Activated CD4-positive, alpha-beta T cell treated with anti-CD3 and anti-CD28 coated beads for 1 hour (primary cell): ENCODE results near the gene RAC3.
"Not testable (repeated sequence)": the region's sequence is repeated elsewhere in the genome, so short reads cannot be mapped to it uniquely, and the experiment has no call there.

Experiments used
- DNase-seq: peaks from one replicate; pipeline ENCODE4 v3.0.0-alpha.2; 2020

The RAC3 gene

GRCh38 chr17:82025401-82026107 is 5.9 kb upstream of the RAC3 start:
- no peak for DNase-seq

- no peak for DNase-seq
Measured at GRCh38 chr17:82028246-82028645, 3.2 kb upstream of the RAC3 start.

GRCh38 chr17:82028966-82029365 is 2.5 kb upstream of the RAC3 start:
- no peak for DNase-seq

- no peak for DNase-seq
Measured at GRCh38 chr17:82029391-82029790, 2.1 kb upstream of the RAC3 start.

GRCh38 chr17:82029990-82030469 is 1.4 kb upstream of the RAC3 start:
- no peak for DNase-seq

- peak; percentile 68 for DNase-seq
Measured at GRCh38 chr17:82030470-82031302, 792 bp upstream of the RAC3 start.

GRCh38 chr17:82031885-82032627 is 578 bp downstream of the RAC3 start:
- no peak for DNase-seq

GRCh38 chr17:82033359-82034085 is 2.0 kb downstream of the RAC3 start:
- no peak for DNase-seq

- no peak for DNase-seq
Measured at GRCh38 chr17:82034371-82035011, 3.0 kb downstream of the RAC3 start.

- DNase-seq, result no peak
Measured at GRCh38 chr17:82035488-82035887, 4.0 kb downstream of the RAC3 start.

GRCh38 chr17:82035956-82036633 is 4.6 kb downstream of the RAC3 start:
- DNase-seq, result no peak

- DNase-seq, result no peak
Measured at GRCh38 chr17:82036634-82037091, 5.2 kb downstream of the RAC3 start.

GRCh38 chr17:82037092-82037888 is 5.8 kb downstream of the RAC3 start, which contains the start of gene DCXR:
Gene DCXR (minus strand): TSS chr17:82037697. CDS start chr17:82037682, 15 bp downstream.
- DNase-seq, result peak; percentile 87

- no peak for DNase-seq
Measured at GRCh38 chr17:82037889-82038195, 6.4 kb downstream of the RAC3 start.

- DNase-seq, result not testable (repeated sequence)
Measured at GRCh38 chr17:82038796-82039409, 7.4 kb downstream of the RAC3 start.

GRCh38 chr17:82039695-82040299 is 8.3 kb downstream of the RAC3 start:
- no peak for DNase-seq

GRCh38 chr17:82041144-82041814 is 9.8 kb downstream of the RAC3 start:
- no peak for DNase-seq

GRCh38 chr17:82042649-82043048 is 11.2 kb downstream of the RAC3 start:
- no peak for DNase-seq

GRCh38 chr17:82043507-82043906 is 12.0 kb downstream of the RAC3 start:
- DNase-seq, result no peak
